K562 (cell line): ENCODE results near the gene NINJ2. TPM values are rescaled to one million over a fixed set of nuclear protein-coding genes. Genes with fewer than 3 reads are reported as not detected.

Experiments
- ATAC-seq: fragments of 200-7000 bp; cut with Tn5 transposase; 3 replicates; pipeline ENCODE4 v1.9.1; 2020; ENCODE audit warnings: moderate library complexity
- BruUV-seq: library from RNA; stranded (reverse); fragments of 400-500 nt; replicated peaks from 2 replicates; lab custom pipeline; 2021; lab: Mats Ljungman, UMichigan
- CTCF ChIA-PET: fragments of 300-600 bp; formaldehyde crosslinking; extraction: SDS; loops from one replicate; lab custom pipeline; 2021; ENCODE audit warnings: low intra/inter-chr PET ratio; lab: Yijun Ruan, JAX
- POLR2A ChIA-PET: fragments of 300-600, 350-650 bp; sonication (Branson Sonifier 250); formaldehyde crosslinking; extraction: SDS; loops from one replicate; lab custom pipeline; 2021; ENCODE audit warnings: antibody characterized with exemption, inconsistent platforms; lab: Yijun Ruan, JAX
- DNase-seq, 4 experiments: peaks; one replicate each; pipeline versions ENCODE4 v3.0.0 to v3.0.0-alpha.2; 2011 to 2018; ENCODE audit warnings: low spot score in 3 of 4, mixed read lengths in 3 of 4; ENCODE audit errors: extremely low read depth in 1 of 4
- FAIRE-seq: peaks from 2 replicates; lab custom pipeline; 2011; peaks lifted over from hg19 to GRCh38; lab: Jason Lieb, UNC
- H2AFZ ChIP-seq: 2 replicates; pipeline ENCODE4 v1.6.0; 2011; ENCODE audit warnings: low read depth, low read length, control low read depth, inconsistent platforms
- H3K27ac ChIP-seq: fragments of 200-600 bp; 3 replicates; pipeline ENCODE4 v1.8.0; 2011; ENCODE audit warnings: low read depth, mild to moderate bottlenecking, control low read depth, inconsistent platforms, low read length, moderate library complexity, mixed read lengths; ENCODE audit errors: extremely low read depth
- H3K27me3 ChIP-seq, 2 experiments: fragments of 300-600 bp in 1 of 2; 2 replicates in 1 of 2; 3 replicates in 1 of 2; pipeline versions ENCODE4 v1.6.0 to v1.8.0; 2011; ENCODE audit warnings: inconsistent platforms in 2 of 2, low read length in 2 of 2, mild to moderate bottlenecking in 1 of 2, mixed read lengths in 1 of 2, moderate library complexity in 1 of 2; ENCODE audit not compliant: control insufficient read depth in 2 of 2, insufficient read depth in 2 of 2
- H3K36me3 ChIP-seq: fragments of 300-600 bp; 3 replicates; pipeline ENCODE4 v1.8.0; 2011; ENCODE audit warnings: mild to moderate bottlenecking, low read length, inconsistent platforms; ENCODE audit not compliant: control insufficient read depth, insufficient read depth
- H3K4me1 ChIP-seq, 2 experiments: fragments of 200-600 bp in 1 of 2; replicated peaks in 1 of 2; 2 replicates in 1 of 2; 3 replicates in 1 of 2; pipeline versions ENCODE4 v1.5.1 to v1.8.0; 2011; ENCODE audit warnings: inconsistent platforms in 2 of 2, low read length in 2 of 2, mild to moderate bottlenecking in 1 of 2, mixed read lengths in 1 of 2, moderate library complexity in 1 of 2; ENCODE audit not compliant: control insufficient read depth in 2 of 2, insufficient read depth in 2 of 2
- H3K4me2 ChIP-seq: 2 replicates; pipeline ENCODE4 v1.6.1; 2011; ENCODE audit warnings: low read length, control low read depth, inconsistent platforms, mixed read lengths; ENCODE audit not compliant: insufficient read depth
- H3K4me3 ChIP-seq: fragments of 200-600 bp; sonication (generic), shearing (Covaris generic); 2 replicates; pipeline ENCODE4 v1.5.1; 2016; ENCODE audit warnings: control low read depth, inconsistent platforms
- H3K79me2 ChIP-seq: fragments of 200-600 bp; 3 replicates; pipeline ENCODE4 v1.8.0; 2011; ENCODE audit warnings: low read length, inconsistent platforms; ENCODE audit not compliant: control insufficient read depth, insufficient read depth
- H3K9ac ChIP-seq, 2 experiments: 2 replicates each; pipeline versions ENCODE4 v1.6.0 to v1.6.1; 2011; ENCODE audit warnings: low read depth in 2 of 2, low read length in 2 of 2, control low read depth in 1 of 2, inconsistent platforms in 1 of 2, mild to moderate bottlenecking in 1 of 2, mixed read lengths in 1 of 2; ENCODE audit not compliant: insufficient read depth in 1 of 2
- H3K9me1 ChIP-seq: one replicate; pipeline ENCODE4 v1.6.0; 2011; ENCODE audit warnings: inconsistent platforms, mild to moderate bottlenecking, low read length, moderate library complexity; ENCODE audit not compliant: control insufficient read depth, insufficient read depth
- H3K9me3 ChIP-seq: replicated peaks from 2 replicates; pipeline ENCODE4 v1.5.1; 2011; ENCODE audit warnings: low read depth, low read length, inconsistent platforms; ENCODE audit not compliant: control insufficient read depth, insufficient read depth
- H4K20me1 ChIP-seq: replicated peaks from 2 replicates; pipeline ENCODE4 v1.6.1; 2011; ENCODE audit warnings: low read length, inconsistent platforms, mixed read lengths; ENCODE audit not compliant: control insufficient read depth, insufficient read depth
- ARID2 ChIP-seq: fragments of 450-650 bp; IDR thresholded peaks from 2 replicates; pipeline ENCODE4 v1.6.1; 2017; ENCODE audit warnings: antibody characterized with exemption, mild to moderate bottlenecking
- CBX2 ChIP-seq: fragments of 200-600 bp; sonication (generic); IDR thresholded peaks from one replicate; pipeline ENCODE4 v1.6.1; 2012; ENCODE audit warnings: mild to moderate bottlenecking, low read length, inconsistent platforms; ENCODE audit not compliant: insufficient read depth, poor library complexity, severe bottlenecking
- CEBPB ChIP-seq: fragments of 450-650 bp; IDR thresholded peaks from 2 replicates; pipeline ENCODE4 v1.6.1; 2016; ENCODE audit warnings: missing genetic modification characterization, missing compliant biosample characterization
- CHD4 ChIP-seq: fragments of 200-600 bp; sonication (generic); IDR thresholded peaks from 3 replicates; pipeline ENCODE4 v1.6.1; 2012; ENCODE audit warnings: low read depth, mild to moderate bottlenecking, mixed read lengths, low read length, inconsistent platforms; ENCODE audit not compliant: insufficient read depth, insufficient replicate concordance, poor library complexity, severe bottlenecking
- E2F1 ChIP-seq: sonication (generic); formaldehyde crosslinking; IDR thresholded peaks from 2 replicates; pipeline ENCODE4 v1.8.1; 2023; ENCODE audit warnings: mild to moderate bottlenecking, missing genetic modification reagents, moderate library complexity
- FOS ChIP-seq: IDR thresholded peaks from 3 replicates; pipeline ENCODE4 v1.6.1; 2011; ENCODE audit not compliant: insufficient read length; ENCODE audit errors: extremely low read depth
- HCFC1 ChIP-seq: IDR thresholded peaks from 2 replicates; pipeline ENCODE4 v1.6.1; 2012; ENCODE audit warnings: low read depth, low read length, improper control_type of control experiment
- TAL1 ChIP-seq: fragments of 450-650 bp; IDR thresholded peaks from 2 replicates; pipeline ENCODE4 v1.6.1; 2016; ENCODE audit warnings: mild to moderate bottlenecking
- TEAD1 ChIP-seq, 2 experiments: fragments of 450-650 bp in 1 of 2; sonication (generic) in 1 of 2; formaldehyde crosslinking; IDR thresholded peaks; 2 replicates each; pipeline versions ENCODE4 v1.4.0 to v1.8.0; 2020 to 2022; ENCODE audit warnings: mild to moderate bottlenecking in 2 of 2, missing genetic modification reagents in 1 of 2
- ZC3H11A ChIP-seq: IDR thresholded peaks from 2 replicates; pipeline ENCODE4 v1.6.1; 2012; ENCODE audit warnings: low read depth, low read length, improper control_type of control experiment
- ZNF551 ChIP-seq: fragments of 250-450 bp; sonication (Bioruptor Pico); IDR thresholded peaks from 2 replicates; pipeline ENCODE4 v1.5.0; 2021; ENCODE audit warnings: mild to moderate bottlenecking, moderate library complexity
- ZNF586 ChIP-seq: fragments of 450-650 bp; formaldehyde crosslinking; conservative IDR thresholded peaks from 2 replicates; pipeline ENCODE4 v1.4.0; 2020; ENCODE audit warnings: mild to moderate bottlenecking, moderate library complexity
- ZNF780A ChIP-seq: fragments of 250-450 bp; sonication (Bioruptor Pico); IDR thresholded peaks from 2 replicates; pipeline ENCODE4 v1.5.0; 2021; ENCODE audit warnings: mild to moderate bottlenecking
- WGBS: fragments of 100-300 bp; shearing (Covaris generic); methylation state at CpG from one replicate; pipeline ENCODE4 v1.1.6; 2016; ENCODE audit warnings: low coverage, mixed read lengths; ENCODE audit not compliant: insufficient coverage; ENCODE audit errors: missing lambda C conversion rate; 5-methylcytosine and 5-hydroxymethylcytosine counted together
- in situ Hi-C: fragments of 300-500 bp; cut with MboI; formaldehyde crosslinking; loops from 4 replicates; pipeline ENCODE4 v1.15.0; 2018; ENCODE audit warnings: inconsistent platforms, mixed read lengths
- intact Hi-C: fragments of 100-400 bp; cut with micrococcal nuclease; formaldehyde crosslinking; loops from 2 replicates; pipeline ENCODE4 v1.14.2; 2022
- polyA plus RNA-seq, 8 experiments: library from polyadenylated mRNA; depleted of rRNA in 4 of 8; stranded (reverse) in 5 of 8; unstranded in 3 of 8; fragments of >200 nt; fragmentation: Nextera tagmentation in 2 of 8; fragmentation: Illumina TruSeq in 1 of 8; extraction: Ambion mirVana in 2 of 8; extraction: Trizol in 1 of 8; gene quantifications; 2 replicates each; pipeline versions ENCODE4 v1.2.1 to v1.2.3, GENCODE V29; 2011 to 2014; ENCODE audit warnings: inconsistent platforms in 1 of 8, missing spikeins in 1 of 8
- total RNA-seq, 7 experiments: library from RNA; depleted of rRNA in 6 of 7; stranded (reverse); fragments of >200 nt in 6 of 7; fragmentation: Illumina TruSeq in 2 of 7; extraction: Trizol in 2 of 7; gene quantifications; 2 replicates each; pipeline versions ENCODE4 v1.2.1 to v1.2.3, GENCODE V29; 2011 to 2021; ENCODE audit warnings: low replicate concordance in 1 of 7

Gene NINJ2
- total and polyA plus RNA-seq, 9 of the 15 experiments (the other 6 are each of a cell fraction or from before 2014, with no cell fraction given), result 2.6 to 16.0 (median 4.5) TPM

DNA sequence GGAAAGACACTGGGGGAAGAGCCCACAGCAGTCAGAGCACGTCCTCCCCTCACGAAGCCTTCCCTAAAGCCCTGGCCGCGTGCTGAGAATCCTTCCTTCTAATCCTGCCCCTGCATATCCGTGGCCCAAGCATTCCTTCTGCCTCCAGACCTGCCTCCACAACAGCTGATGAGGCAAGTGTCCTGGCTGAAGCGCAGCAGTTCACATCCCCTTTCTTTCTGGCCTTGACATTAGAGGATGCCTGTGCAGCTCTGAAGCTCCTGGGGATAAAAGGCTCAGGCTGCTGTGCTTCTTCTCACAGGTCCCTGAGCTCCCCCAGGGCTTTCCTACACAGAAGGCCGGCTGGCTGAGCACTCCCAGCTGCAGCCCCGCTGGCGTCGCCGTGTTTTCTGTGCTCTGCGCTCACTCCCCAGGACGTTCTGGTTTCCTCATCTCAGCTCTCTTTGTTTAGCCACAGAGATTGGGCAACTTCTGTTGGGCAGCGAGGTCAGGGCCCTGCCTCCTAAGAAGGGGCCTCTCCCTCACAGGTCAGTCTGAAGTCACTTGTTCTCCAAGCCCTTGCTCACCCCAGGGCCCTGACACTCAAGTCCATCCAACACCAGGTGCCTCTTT, 45.8 kb downstream of the NINJ2 start:
- WGBS, result 65% methylated on average over 14 of the region's 14 CpGs
- Histone ChIP-seq H2AFZ (no peak overlapping the region), H4K20me1 (no peaks in the 10 kb centered on the region), H3K4me2 (no peak overlapping the region), H3K9me3 (no peaks in the 10 kb centered on the region), H3K36me3 (no peaks in the 10 kb centered on the region), H3K4me1 (peaks cover 0 to 2% of the 10 kb centered on the region in 2 experiments; a peak in 2 of 5 replicates), H3K79me2 (no peaks in the 10 kb centered on the region)
- DNase-seq, result no peak
- POLR2A ChIA-PET, result interaction anchor here (0.6 to 1.6 kb wide), 2 partner anchors 10 to 17 kb away, joined by 3 to 9 read pairs; no protein-coding TSS in a partner anchor
- no peak for TF ChIP-seq E2F1 (CRISPR knock-in tag)
- TF ChIP-seq ZNF586 (CRISPR knock-in tag), result no peak
- TF ChIP-seq CEBPB, result peak; percentile 36; the same call in 1 of the 2 replicates
- TF ChIP-seq, all 486 proteins: peak for 1
- FAIRE-seq (no peak), ATAC-seq (no peak)
- no peak overlapping the region for H3K9ac ChIP-seq
- H3K27ac ChIP-seq, result no peak overlapping the region
- H3K9me1 ChIP-seq, result no peaks in the 10 kb centered on the region
- H3K4me3 ChIP-seq, result no peak overlapping the region
- no peaks in the 10 kb centered on the region for H3K27me3 ChIP-seq
- in situ Hi-C loops (no loop called here), intact Hi-C loops (no loop called here)
- BruUV-seq, result no TSS peak
- CTCF ChIA-PET, result no interaction called here

DNA sequence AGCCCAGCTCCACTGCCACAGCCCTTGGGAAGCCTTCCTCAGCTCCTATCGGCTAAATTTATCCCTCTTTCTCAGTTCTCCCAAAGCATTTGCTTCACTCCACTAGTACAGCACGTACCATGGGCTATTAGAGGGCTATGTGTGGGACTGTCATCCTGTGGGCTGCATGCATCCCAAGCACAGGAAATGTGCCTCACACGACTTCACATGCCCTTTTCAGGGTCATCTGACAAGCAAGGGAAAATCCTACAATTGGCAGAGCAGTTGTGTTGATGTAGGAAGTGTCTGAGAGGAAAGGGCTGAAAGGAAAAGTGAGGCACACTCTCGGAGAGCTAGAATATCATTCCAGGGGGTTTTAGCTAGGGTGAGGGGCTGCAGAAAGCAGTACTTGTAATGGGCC, 47.6 kb downstream of the NINJ2 start:
- no peaks in the 10 kb centered on the region for H3K79me2 ChIP-seq
- H4K20me1 ChIP-seq, result no peaks in the 10 kb centered on the region
- DNase-seq (no peak), ATAC-seq (no peak), FAIRE-seq (no peak)
- no peaks in the 10 kb centered on the region for H3K9me1 ChIP-seq
- intact Hi-C loops (no loop called here), in situ Hi-C loops (no loop called here)
- no peaks in the 10 kb centered on the region for H3K36me3 ChIP-seq
- ChIA-PET POLR2A (interaction anchor here (0.6 to 1.3 kb wide), 3 partner anchors 19 to 139 kb away, joined by 3 to 4 read pairs (median 4); no protein-coding TSS in a partner anchor), CTCF (no interaction called here)
- no peaks in the 10 kb centered on the region for H3K27me3 ChIP-seq
- no peak for TF ChIP-seq TEAD1 (CRISPR knock-in tag; IDR thresholded peaks at IDR 0.05)
- no peak for TF ChIP-seq ZNF780A (CRISPR knock-in tag)
- no peak for TF ChIP-seq ZC3H11A
- no peak for TF ChIP-seq CHD4
- TF ChIP-seq HCFC1, result no peak
- TF ChIP-seq ZNF551 (CRISPR knock-in tag), result no peak
- no peak for TF ChIP-seq ARID2
- no peak for TF ChIP-seq CBX2
- no peak for TF ChIP-seq FOS
- TF ChIP-seq TAL1, result no peak
- WGBS, result 52% methylated on average over 4 of the region's 4 CpGs
- no peak overlapping the region for H3K9ac ChIP-seq
- 0 out of 2 replicates have a peak overlapping the region, but pooled peaks have one; percentile 8 for H2AFZ ChIP-seq
- H3K9me3 ChIP-seq, result no peaks in the 10 kb centered on the region
- no peaks in the 10 kb centered on the region for H3K4me1 ChIP-seq
- H3K4me2 ChIP-seq, result no peak overlapping the region
- H3K27ac ChIP-seq, result no peak overlapping the region
- no TSS peak for BruUV-seq
- no peak overlapping the region for H3K4me3 ChIP-seq
